ENCODE results near the gene UROC1.

The UROC1 gene

GRCh38 chr3:126496894-126497850 lies 20.4 kb downstream of the UROC1 start:
- DNase-seq (ENCODE audit: low spot score) (no peak), FAIRE-seq (peak; percentile 79)

- no peak for FAIRE-seq
- no peak for DNase-seq (ENCODE audit: low spot score)
These were observed 21.8 kb downstream of the UROC1 start for GRCh38 chr3:126495786-126496185.

- DNase-seq (ENCODE audit: low spot score), result no peak
- FAIRE-seq, result no peak
These were observed 22.7 kb downstream of the UROC1 start for GRCh38 chr3:126494970-126495230.

GRCh38 chr3:126494204-126494969 lies 23.2 kb downstream of the UROC1 start:
- DNase-seq (ENCODE audit: low spot score) (no peak), FAIRE-seq (peak; percentile 58)

GRCh38 chr3:126493739-126494138 lies 23.8 kb downstream of the UROC1 start:
- DNase-seq (ENCODE audit: low spot score) (no peak), FAIRE-seq (no peak)

- FAIRE-seq (no peak), DNase-seq (ENCODE audit: low spot score) (no peak)
These were observed 24.5 kb downstream of the UROC1 start for GRCh38 chr3:126493051-126493450.

- DNase-seq (ENCODE audit: low spot score), result no peak
- peak; percentile 67 for FAIRE-seq
These were observed 26.2 kb downstream of the UROC1 start for GRCh38 chr3:126491221-126492013.

- FAIRE-seq (no peak), DNase-seq (ENCODE audit: low spot score) (no peak)
These were observed 27.0 kb downstream of the UROC1 start for GRCh38 chr3:126490619-126491018.

- FAIRE-seq, result no peak
These were observed 28.5 kb downstream of the UROC1 start for GRCh38 chr3:126488886-126489569.

GRCh38 chr3:126488185-126488584 lies 29.4 kb downstream of the UROC1 start:
- FAIRE-seq (no peak), DNase-seq (ENCODE audit: low spot score) (no peak)

More at GRCh38 chr3:126488886-126489569, 28.5 kb downstream of the UROC1 start:
- no peak for DNase-seq (ENCODE audit: low spot score)

GRCh38 chr3:126487151-126487771 lies 30.3 kb downstream of the UROC1 start:
- FAIRE-seq, result peak; percentile 42
- peak; percentile 65 for DNase-seq (ENCODE audit: low spot score)

- DNase-seq (ENCODE audit: low spot score) (no peak), FAIRE-seq (peak; percentile 78)
These were observed 31.2 kb downstream of the UROC1 start for GRCh38 chr3:126486360-126486847.

- no peak for DNase-seq (ENCODE audit: low spot score)
- FAIRE-seq, result no peak
These were observed 31.6 kb downstream of the UROC1 start for GRCh38 chr3:126485956-126486355.

- no peak for FAIRE-seq
These were observed 32.2 kb downstream of the UROC1 start for GRCh38 chr3:126485176-126485897.

GRCh38 chr3:126484662-126485061 lies 32.9 kb downstream of the UROC1 start:
- FAIRE-seq (peak; percentile 35), DNase-seq (ENCODE audit: low spot score) (no peak)

More at GRCh38 chr3:126485176-126485897, 32.2 kb downstream of the UROC1 start:
- no peak for DNase-seq (ENCODE audit: low spot score)

- FAIRE-seq, result no peak
- no peak for DNase-seq (ENCODE audit: low spot score)
These were observed 33.4 kb downstream of the UROC1 start for GRCh38 chr3:126484148-126484547.

GRCh38 chr3:126483321-126483761 lies 34.2 kb downstream of the UROC1 start:
- FAIRE-seq, result peak; percentile 50

GRCh38 chr3:126482503-126483255 lies 34.9 kb downstream of the UROC1 start:
- FAIRE-seq, result no peak
- DNase-seq (ENCODE audit: low spot score), result no peak

More at GRCh38 chr3:126483321-126483761, 34.2 kb downstream of the UROC1 start:
- no peak for DNase-seq (ENCODE audit: low spot score)

Measured in urothelium cell line (cell line).